DMS153 treated with DMSO at 0.1 percent for 48 hours (cell line): Measurements from ENCODE around the gene TANGO2.

Experiments used
- DNase-seq: peaks from one replicate; lab custom pipeline; 2025; ENCODE audit not compliant: unreplicated experiment; lab: John Stamatoyannopoulos, UW

The TANGO2 gene

GRCh38 chr22:20113551-20114310, 92.8 kb downstream of the TANGO2 start:
- DNase-seq = no peak

- DNase-seq = no peak
These were observed 93.9 kb downstream of the TANGO2 start for GRCh38 chr22:20114506-20115475.

GRCh38 chr22:20115691-20116375, 94.9 kb downstream of the TANGO2 start, which contains the start of gene RANBP1:
TSS of gene RANBP1 (plus strand) at chr22:20116104. CDS start at chr22:20116185, 81 bp downstream.
- no peak for DNase-seq

GRCh38 chr22:20116376-20116950, 95.6 kb downstream of the TANGO2 start:
- no peak for DNase-seq
